HEK293T (cell line): ENCODE results near the gene DNAJC16.
"Not testable (repeated sequence)": the region's sequence is repeated elsewhere in the genome, so short reads cannot be mapped to it uniquely, and the experiment has no call there.

Experiments used
- CTCF ChIA-PET: fragments of 350-600 bp; formaldehyde crosslinking; extraction: SDS; loops from one replicate; lab custom pipeline; 2021; ENCODE audit warnings: antibody characterized with exemption, inconsistent platforms; lab: Yijun Ruan, JAX
- POLR2A ChIA-PET: fragments of 350-600 bp; formaldehyde crosslinking; extraction: SDS; loops from one replicate; lab custom pipeline; 2020; ENCODE audit warnings: antibody characterized with exemption, inconsistent platforms; lab: Yijun Ruan, JAX
- DNase-seq: peaks from one replicate; pipeline ENCODE4 v3.0.0; 2012; ENCODE audit warnings: mixed read lengths; ENCODE audit errors: extremely low spot score
- ARNT ChIP-seq: fragments of 450-650 bp; IDR thresholded peaks from 2 replicates; pipeline ENCODE4 v1.6.1; 2017; ENCODE audit warnings: mild to moderate bottlenecking
- BHLHE40 ChIP-seq: fragments of 450-650 bp; IDR thresholded peaks from 2 replicates; pipeline ENCODE4 v1.6.1; 2016; ENCODE audit warnings: mild to moderate bottlenecking, moderate library complexity, borderline replicate concordance
- CTBP1 ChIP-seq: fragments of 450-650 bp; IDR thresholded peaks from 2 replicates; pipeline ENCODE4 v1.6.1; 2016; ENCODE audit warnings: borderline replicate concordance
- ELF4 ChIP-seq: fragments of 450-650 bp; IDR thresholded peaks from 2 replicates; pipeline ENCODE4 v1.6.1; 2017; ENCODE audit warnings: antibody characterized with exemption
- FOXA1 ChIP-seq: fragments of 450-650 bp; IDR thresholded peaks from 2 replicates; pipeline ENCODE4 v1.6.1; 2016; ENCODE audit warnings: mild to moderate bottlenecking
- FOXK2 ChIP-seq: fragments of 450-650 bp; IDR thresholded peaks from 2 replicates; pipeline ENCODE4 v1.6.1; 2016; ENCODE audit warnings: mild to moderate bottlenecking
- FOXM1 ChIP-seq: fragments of 450-650 bp; IDR thresholded peaks from 2 replicates; pipeline ENCODE4 v1.6.1; 2017; ENCODE audit warnings: mild to moderate bottlenecking, borderline replicate concordance
- HDGF ChIP-seq: fragments of 450-650 bp; IDR thresholded peaks from 2 replicates; pipeline ENCODE4 v1.6.1; 2017; ENCODE audit warnings: antibody characterized with exemption, borderline replicate concordance
- L3MBTL2 ChIP-seq: fragments of 450-650 bp; conservative IDR thresholded peaks from 2 replicates; pipeline ENCODE4 v1.6.1; 2016; ENCODE audit warnings: mild to moderate bottlenecking
- LEF1 ChIP-seq: fragments of 450-650 bp; IDR thresholded peaks from 2 replicates; pipeline ENCODE4 v1.6.1; 2017; ENCODE audit warnings: mild to moderate bottlenecking, borderline replicate concordance
- NFRKB ChIP-seq: fragments of 450-650 bp; IDR thresholded peaks from 2 replicates; pipeline ENCODE4 v1.6.1; 2016; ENCODE audit warnings: mild to moderate bottlenecking, moderate library complexity
- SP1 ChIP-seq: fragments of 450-650 bp; IDR thresholded peaks from 2 replicates; pipeline ENCODE4 v1.6.1; 2017
- SUZ12 ChIP-seq: fragments of 450-650 bp; IDR thresholded peaks from 2 replicates; pipeline ENCODE4 v1.6.1; 2016; ENCODE audit warnings: mild to moderate bottlenecking
- TARDBP ChIP-seq: fragments of 450-650 bp; IDR thresholded peaks from 2 replicates; pipeline ENCODE4 v1.6.1; 2016
- ZNF384 ChIP-seq: fragments of 450-650 bp; IDR thresholded peaks from 2 replicates; pipeline ENCODE4 v1.6.1; 2016
- TF ChIP-seq, protein P1 (sequence below): fragments of 450-650 bp; IDR thresholded peaks from 2 replicates; pipeline ENCODE4 v1.6.1; 2016

Gene DNAJC16

DNA sequence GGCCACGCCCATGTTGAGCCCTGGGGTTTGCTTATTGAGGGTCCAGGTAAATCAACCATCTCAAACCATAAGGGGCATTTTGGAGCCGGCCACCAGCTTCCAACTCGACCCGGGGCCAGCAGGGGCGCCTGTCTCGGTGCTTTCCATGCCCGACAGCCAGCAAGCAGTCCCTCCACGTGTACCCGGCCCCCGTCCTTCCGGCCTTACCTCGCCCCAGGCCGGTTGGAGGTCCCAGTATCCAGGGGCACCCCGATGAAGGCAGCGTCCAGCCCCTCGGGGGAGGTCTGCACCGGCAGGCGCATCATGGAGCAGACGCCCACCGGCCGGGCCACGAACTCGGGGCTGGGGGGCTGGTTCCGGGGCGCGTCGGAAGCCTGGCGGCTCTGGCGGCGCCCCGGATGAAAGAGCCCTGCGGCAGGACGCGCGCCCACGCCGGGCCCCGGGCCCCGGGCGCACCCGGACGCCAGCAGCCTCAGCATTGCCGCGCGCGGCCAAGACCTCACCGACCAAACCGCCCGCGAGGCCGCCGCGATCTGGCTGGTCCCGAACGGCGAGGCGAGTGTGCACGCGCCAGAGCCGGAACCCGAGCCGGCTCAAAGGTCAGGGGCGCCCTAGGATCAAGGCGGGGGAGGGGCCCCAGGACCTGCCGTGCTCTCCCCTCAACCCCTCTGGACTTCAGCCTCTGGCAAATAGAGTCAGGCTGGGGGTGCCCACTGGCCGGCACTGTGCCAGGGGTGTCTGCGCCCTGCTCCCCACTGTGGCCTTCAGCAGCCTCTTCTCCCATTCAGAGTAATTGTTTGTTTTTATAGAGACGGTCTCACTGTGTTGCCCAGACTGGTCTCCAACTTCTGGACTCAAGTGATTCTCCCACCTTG is 58.1 kb downstream of the DNAJC16 start, which contains the start of gene AGMAT:
Gene AGMAT, minus strand, starts transcription at position 563 of the 875 bp plus-strand sequence. Its CDS starts 84 bp downstream, at position 479.
- ChIA-PET POLR2A (no interaction called here), CTCF (interaction anchor here (0.5 to 0.7 kb wide), 2 partner anchors 11 to 23 kb away, joined by 3 read pairs; no protein-coding TSS in a partner anchor)
- peak; percentile 46 for DNase-seq
- no peak for TF ChIP-seq FOXK2

DNA sequence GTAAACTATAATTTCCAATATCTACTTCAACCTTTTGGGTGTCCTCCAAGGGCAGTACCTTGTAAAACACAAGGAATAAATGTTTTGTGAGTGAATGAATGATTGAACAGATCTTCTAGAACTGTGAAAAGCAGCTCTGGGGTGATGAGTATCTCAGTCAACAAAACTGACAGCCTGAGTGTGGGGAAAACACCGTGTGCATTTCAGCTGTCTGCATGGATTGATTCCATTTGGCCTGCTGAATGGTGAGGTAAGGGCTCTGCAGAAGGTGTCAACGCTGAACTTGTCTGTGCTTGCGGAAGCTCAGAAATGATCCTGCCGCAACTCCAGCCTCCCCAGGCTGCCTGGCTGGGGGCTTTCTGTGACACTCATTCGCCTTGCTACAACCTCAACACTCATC is 65.6 kb downstream of the DNAJC16 start:
- ChIA-PET CTCF (no interaction called here), POLR2A (interaction anchor here (1.5 kb wide), 1 partner anchor 11 kb away, joined by 4 read pairs; no protein-coding TSS in a partner anchor)
- DNase-seq: no peak
- TF ChIP-seq LEF1 (no peak), HDGF (no peak), L3MBTL2 (no peak), ARNT (no peak), BHLHE40 (no peak), FOXA1 (no peak), FOXM1 (no peak)
- TF ChIP-seq, protein P1, sequence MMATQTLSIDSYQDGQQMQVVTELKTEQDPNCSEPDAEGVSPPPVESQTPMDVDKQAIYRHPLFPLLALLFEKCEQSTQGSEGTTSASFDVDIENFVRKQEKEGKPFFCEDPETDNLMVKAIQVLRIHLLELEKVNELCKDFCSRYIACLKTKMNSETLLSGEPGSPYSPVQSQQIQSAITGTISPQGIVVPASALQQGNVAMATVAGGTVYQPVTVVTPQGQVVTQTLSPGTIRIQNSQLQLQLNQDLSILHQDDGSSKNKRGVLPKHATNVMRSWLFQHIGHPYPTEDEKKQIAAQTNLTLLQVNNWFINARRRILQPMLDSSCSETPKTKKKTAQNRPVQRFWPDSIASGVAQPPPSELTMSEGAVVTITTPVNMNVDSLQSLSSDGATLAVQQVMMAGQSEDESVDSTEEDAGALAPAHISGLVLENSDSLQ: no peak

DNA sequence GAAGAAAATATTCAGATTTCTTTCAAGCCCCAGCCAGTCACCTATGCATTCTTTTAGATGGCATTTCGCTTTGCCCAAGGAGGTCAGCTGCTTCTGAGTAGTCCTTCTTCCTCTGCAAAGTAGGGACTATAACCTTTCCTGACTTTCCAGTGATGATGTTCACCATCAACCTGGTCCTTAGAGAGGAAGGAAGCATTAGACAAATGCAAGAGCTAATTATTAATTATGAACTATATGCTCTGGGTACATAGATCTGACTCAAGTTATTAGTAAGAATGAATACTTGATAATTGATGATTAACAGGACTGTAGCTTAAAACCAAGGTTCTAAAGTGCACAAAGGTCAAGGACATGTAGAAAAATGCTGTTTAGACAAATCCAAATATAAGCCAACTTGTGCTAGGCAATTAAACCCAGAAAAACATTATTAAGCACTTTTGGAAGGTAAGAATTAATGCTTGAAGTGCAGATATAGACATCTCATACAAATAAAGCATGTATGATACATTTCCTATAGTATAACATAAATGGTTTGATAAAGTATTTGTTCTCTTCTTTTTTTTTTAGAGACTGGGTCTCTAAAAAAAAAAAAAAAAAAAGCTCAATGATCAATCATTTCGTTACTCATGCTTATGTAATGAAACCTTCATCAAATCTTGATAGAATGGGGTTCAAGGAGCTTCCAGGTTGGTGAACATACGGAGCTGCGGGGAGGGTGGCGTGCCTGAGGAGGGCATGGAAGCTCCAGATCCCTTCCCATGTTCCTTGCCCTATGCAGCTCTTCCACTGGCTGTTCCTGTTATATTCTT is 69.4 kb downstream of the DNAJC16 start:
- TF ChIP-seq L3MBTL2 (no peak), SUZ12 (no peak)
- DNase-seq: no peak
- POLR2A ChIA-PET: interaction anchor here (1.3 to 1.6 kb wide), 2 partner anchors 21 to 70 kb away, joined by 4 to 6 read pairs; partner anchors contain the start of genes DDI2 and DNAJC16
- CTCF ChIA-PET: interaction anchor here (0.7 to 0.9 kb wide), 2 partner anchors 11 to 141 kb away, joined by 3 read pairs; no protein-coding TSS in a partner anchor

DNA sequence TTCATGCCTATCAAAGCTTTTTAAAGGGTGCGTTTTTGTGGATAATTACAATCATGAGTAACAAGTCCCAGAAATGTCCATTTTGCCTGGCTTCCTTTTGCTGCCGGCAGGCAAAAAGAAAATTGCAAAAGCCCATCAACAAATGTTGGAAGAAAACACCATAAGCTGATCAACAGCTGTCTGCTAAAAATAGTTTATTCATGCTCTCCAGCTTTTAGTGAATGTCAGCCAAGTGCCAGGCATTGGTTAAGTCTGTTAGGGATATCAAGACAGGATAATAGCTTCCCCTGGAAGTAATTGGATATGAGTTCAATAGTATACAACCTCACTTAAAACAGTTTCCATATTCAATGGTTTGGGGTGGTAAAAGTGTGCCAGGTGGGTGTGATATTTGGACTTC is 71.8 kb downstream of the DNAJC16 start:
- TF ChIP-seq SUZ12 (no peak), L3MBTL2 (no peak), FOXM1 (no peak), ELF4 (no peak), HDGF (no peak), NFRKB (no peak), ZNF384 (no peak), TARDBP (no peak), ARNT (no peak), CTBP1 (no peak), SP1 (no peak), FOXK2 (no peak), BHLHE40 (no peak), LEF1 (no peak), FOXA1 (no peak)
- TF ChIP-seq, protein P1: no peak
- CTCF ChIA-PET: no interaction called here
- POLR2A ChIA-PET: interaction anchor here (0.9 kb wide), 1 partner anchor 18 kb away, joined by 3 read pairs; no protein-coding TSS in a partner anchor
- no peak for DNase-seq

DNA sequence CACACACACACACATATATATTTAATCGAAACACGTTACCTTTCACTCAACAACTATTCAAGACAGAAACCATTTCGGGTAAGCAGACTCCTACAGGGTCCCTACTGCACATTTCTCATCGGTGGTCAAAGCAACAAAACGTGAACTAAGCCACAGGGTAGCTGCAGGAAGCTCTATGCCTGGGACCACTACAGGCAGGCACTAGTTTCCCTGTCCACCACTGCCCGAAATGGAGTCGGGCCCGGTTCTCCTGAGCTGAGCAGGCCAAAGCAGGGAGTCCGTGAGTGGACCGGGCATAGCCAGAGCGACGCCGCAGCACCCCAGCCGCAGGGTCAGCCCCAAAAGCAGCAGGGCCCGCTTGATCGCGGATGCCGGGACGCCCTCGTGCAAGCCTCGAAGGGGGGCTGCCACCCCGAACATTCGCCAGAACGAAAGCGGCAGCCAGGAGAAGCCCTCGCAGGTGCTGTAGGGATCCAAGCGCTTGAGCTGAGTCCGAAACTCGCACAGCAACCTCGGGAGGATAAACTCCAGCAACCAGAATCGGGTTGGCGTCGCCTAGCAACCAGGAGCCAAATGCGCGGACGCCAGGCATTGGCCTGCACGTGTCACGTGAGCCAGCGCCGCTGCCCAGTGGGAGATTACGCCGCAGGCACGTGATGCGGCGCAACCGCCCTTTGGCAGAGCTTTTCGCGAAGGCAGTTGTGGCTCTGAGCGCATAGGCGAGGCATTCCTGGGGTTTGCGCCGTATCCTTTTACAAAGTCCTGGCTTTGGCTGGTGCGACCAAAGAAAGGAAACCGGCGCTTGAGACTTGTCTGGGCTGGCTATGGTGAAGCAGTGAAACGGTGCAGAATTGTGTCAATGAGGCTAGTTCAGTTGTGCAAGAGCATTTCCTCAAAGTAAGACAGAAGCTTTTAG is 76.7 kb downstream of the DNAJC16 start:
- DNase-seq: peak; percentile 95
- CTCF ChIA-PET: interaction anchor here (1.5 kb wide), 2 partner anchors 9 to 12 kb away, joined by 4 to 7 read pairs; no protein-coding TSS in a partner anchor
- POLR2A ChIA-PET: interaction anchor here (0.6 to 4.2 kb wide), 14 partner anchors 9 to 231 kb away, joined by 3 to 61 read pairs (median 4); partner anchors contain the start of gene DDI2
- peak; percentile 100 for TF ChIP-seq L3MBTL2
- TF ChIP-seq, protein P1: no peak
- TF ChIP-seq BHLHE40: no peak
- TF ChIP-seq ARNT: no peak
- no peak for TF ChIP-seq NFRKB
- no peak for TF ChIP-seq SP1

DNA sequence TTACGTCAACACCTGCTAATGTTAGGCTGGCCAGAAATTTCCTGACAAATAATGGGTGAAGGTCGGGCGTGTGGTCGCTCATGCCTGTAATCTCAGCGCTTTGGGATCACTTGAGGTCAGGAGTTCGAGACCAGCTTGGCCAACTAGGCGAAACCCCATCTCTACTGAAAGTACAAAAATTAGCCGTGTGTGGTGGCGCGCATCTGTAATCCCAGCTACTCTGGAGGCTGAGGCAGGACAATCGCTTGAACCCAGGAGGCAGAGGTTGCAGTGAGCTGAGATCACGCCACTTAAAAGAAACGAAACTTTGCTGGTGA is 77.3 kb downstream of the DNAJC16 start:
- ChIA-PET POLR2A (interaction anchor here (0.9 to 4.2 kb wide), 10 partner anchors 9 to 230 kb away, joined by 3 to 61 read pairs (median 4); partner anchors contain the start of gene DDI2), CTCF (interaction anchor here (1.5 kb wide), 2 partner anchors 10 to 12 kb away, joined by 4 to 7 read pairs; no protein-coding TSS in a partner anchor)
- DNase-seq: not testable (repeated sequence)

DNA sequence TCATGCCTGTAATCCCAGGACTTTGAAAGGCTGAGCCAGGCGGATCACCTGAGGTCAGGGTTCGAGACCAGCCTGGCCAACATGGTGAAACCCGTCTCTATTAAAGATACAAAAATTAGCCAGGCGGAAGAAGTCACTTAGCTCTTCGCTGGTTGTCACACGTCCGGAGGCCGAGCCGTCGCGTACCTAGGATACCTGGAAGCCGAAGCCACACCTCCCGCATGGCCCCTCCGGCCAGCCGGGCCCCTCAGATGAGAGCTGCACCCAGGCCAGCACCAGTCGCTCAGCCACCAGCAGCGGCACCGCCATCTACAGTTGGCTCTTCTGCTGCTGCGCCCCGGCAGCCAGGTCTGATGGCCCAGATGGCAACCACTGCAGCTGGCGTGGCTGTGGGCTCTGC is 77.8 kb downstream of the DNAJC16 start:
- ChIA-PET POLR2A (interaction anchor here (1.2 to 4.2 kb wide), 4 partner anchors 8 to 110 kb away, joined by 3 to 61 read pairs (median 8); partner anchors contain the start of gene DDI2), CTCF (interaction anchor here (0.6 kb wide), 1 partner anchor 98 kb away, joined by 3 read pairs; no protein-coding TSS in a partner anchor)
- DNase-seq: not testable (repeated sequence)
